Vagina (tissue), 2 donors: ENCODE data around the gene MRPL52. TPM values are rescaled to one million over a fixed set of nuclear protein-coding genes. Genes with fewer than 3 reads are reported as not detected.
"Not testable (repeated sequence)": the region's sequence is repeated elsewhere in the genome, so short reads cannot be mapped to it uniquely, and the experiment has no call there.

ENCODE experiments used
- DNase-seq, 2 donors: peaks; one replicate each; pipeline ENCODE4 v3.0.0-alpha.2; 2017; ENCODE audit errors: extremely low spot score in 2 of 2
- H3K27ac ChIP-seq: fragments of 200-600 bp; sonication (generic); one replicate; pipeline ENCODE4 v1.5.1; 2019
- H3K27me3 ChIP-seq: fragments of 200-600 bp; sonication (generic); one replicate; pipeline ENCODE4 v1.5.1; 2019
- H3K36me3 ChIP-seq, 2 donors: fragments of 200-600 bp; sonication (generic); one replicate each; pipeline ENCODE4 v1.5.1; 2017 to 2019
- H3K4me1 ChIP-seq: fragments of 200-600 bp; sonication (generic); one replicate; pipeline ENCODE4 v1.5.1; 2019
- H3K4me3 ChIP-seq, 2 donors: fragments of 200-600 bp; sonication (generic); 1 replicate in 1 of 2; 2 replicates in 1 of 2; pipeline ENCODE4 v1.5.1; 2016 to 2019
- H3K9me3 ChIP-seq: fragments of 200-600 bp; sonication (generic); one replicate; pipeline ENCODE4 v1.5.1; 2019
- CTCF ChIP-seq, 3 experiments: fragments of 450-650 bp in 2 of 3; fragments of 200-600 bp in 1 of 3; sonication (generic) in 1 of 3; IDR thresholded peaks; one replicate each; pipeline ENCODE4 v1.5.1; 2017 to 2019; ENCODE audit warnings: antibody characterized with exemption in 3 of 3, mild to moderate bottlenecking in 2 of 3, moderate library complexity in 2 of 3
- POLR2A ChIP-seq, 2 donors: fragments of 450-650 bp; IDR thresholded peaks; one replicate each; pipeline ENCODE4 v1.6.1; 2017; ENCODE audit warnings: antibody characterized with exemption in 2 of 2, mild to moderate bottlenecking in 2 of 2, moderate library complexity in 2 of 2
- POLR2AphosphoS5 ChIP-seq, 2 donors: sonication (generic); formaldehyde crosslinking; IDR thresholded peaks; one replicate each; pipeline ENCODE4 v1.9.0; 2017; ENCODE audit warnings: antibody characterized with exemption in 2 of 2, mild to moderate bottlenecking in 2 of 2, low read depth in 1 of 2; ENCODE audit not compliant: insufficient read depth in 1 of 2
- intact Hi-C: fragments of 100-400 bp; cut with DNase I; formaldehyde crosslinking; loops from one replicate; pipeline ENCODE4 v1.15.1; 2023
- total RNA-seq: library from RNA; depleted of rRNA; stranded (reverse); fragments of >200 nt; gene quantifications from one replicate; pipeline ENCODE4 v1.2.3, GENCODE V29; 2016

MRPL52 gene
- total RNA-seq, 1 donor from 2014 or later, result 68.0 TPM

- H3K4me1 ChIP-seq, result no peaks in the 10 kb centered on the region
- intact Hi-C loops, result no loop called here
- no peak overlapping the region for H3K4me3 ChIP-seq
- H3K36me3 ChIP-seq, result no peaks in the 10 kb centered on the region
- no peak overlapping the region for H3K27ac ChIP-seq
- TF ChIP-seq CTCF (IDR thresholded peaks at IDR 0.05), result no peak
- no peak for TF ChIP-seq POLR2A (IDR thresholded peaks at IDR 0.05)
- TF ChIP-seq POLR2AphosphoS5 (IDR thresholded peaks at IDR 0.05; ENCODE audit: insufficient read depth in 1 of 2, low read depth in 1 of 2), result no peak
- H3K27me3 ChIP-seq, result no peaks in the 10 kb centered on the region
- no peaks in the 10 kb centered on the region for H3K9me3 ChIP-seq
- DNase-seq, result no peak
These were observed 26.6 kb upstream of the MRPL52 start for GRCh38 chr14:22802860-22803686.

GRCh38 chr14:22803687-22803974, 26.1 kb upstream of the MRPL52 start:
- intact Hi-C loops, result no loop called here
- no peaks in the 10 kb centered on the region for H3K9me3 ChIP-seq
- no peak for DNase-seq
- no peaks in the 10 kb centered on the region for H3K4me1 ChIP-seq
- H3K27me3 ChIP-seq, result no peaks in the 10 kb centered on the region
- H3K27ac ChIP-seq, result no peak overlapping the region
- no peak for TF ChIP-seq CTCF (IDR thresholded peaks at IDR 0.05)
- TF ChIP-seq POLR2AphosphoS5 (IDR thresholded peaks at IDR 0.05; ENCODE audit: insufficient read depth in 1 of 2, low read depth in 1 of 2), result no peak
- TF ChIP-seq POLR2A (IDR thresholded peaks at IDR 0.05), result no peak
- no peaks in the 10 kb centered on the region for H3K36me3 ChIP-seq
- H3K4me3 ChIP-seq, result no peak overlapping the region

GRCh38 chr14:22805235-22805634, 24.5 kb upstream of the MRPL52 start:
- H3K36me3 ChIP-seq, H3K9me3 ChIP-seq, intact Hi-C loops, DNase-seq, H3K27ac ChIP-seq, H3K4me3 ChIP-seq, H3K27me3 ChIP-seq, H3K4me1 ChIP-seq: not testable (repeated sequence)

GRCh38 chr14:22807432-22808087, 22.1 kb upstream of the MRPL52 start:
- no peak for TF ChIP-seq POLR2AphosphoS5 (IDR thresholded peaks at IDR 0.05; ENCODE audit: insufficient read depth in 1 of 2, low read depth in 1 of 2)
- TF ChIP-seq POLR2A (IDR thresholded peaks at IDR 0.05), result no peak
- TF ChIP-seq CTCF (IDR thresholded peaks at IDR 0.05), result no peak
- no peaks in the 10 kb centered on the region for H3K36me3 ChIP-seq
- no peaks in the 10 kb centered on the region for H3K4me1 ChIP-seq
- H3K4me3 ChIP-seq, result no peak overlapping the region
- H3K9me3 ChIP-seq, result no peaks in the 10 kb centered on the region
- no peak overlapping the region for H3K27ac ChIP-seq
- no peak for DNase-seq
- intact Hi-C loops, result no loop called here
- no peaks in the 10 kb centered on the region for H3K27me3 ChIP-seq

- no peak for DNase-seq
- Histone ChIP-seq H3K4me1 (no peaks in the 10 kb centered on the region), H3K27me3 (no peaks in the 10 kb centered on the region), H3K36me3 (no peaks in the 10 kb centered on the region), H3K4me3 (no peak overlapping the region), H3K27ac (no peak overlapping the region), H3K9me3 (no peaks in the 10 kb centered on the region)
- intact Hi-C loops, result no loop called here
- TF ChIP-seq POLR2AphosphoS5 (IDR thresholded peaks at IDR 0.05; ENCODE audit: insufficient read depth in 1 of 2, low read depth in 1 of 2), result no peak
- no peak for TF ChIP-seq POLR2A (IDR thresholded peaks at IDR 0.05)
- no peak for TF ChIP-seq CTCF (IDR thresholded peaks at IDR 0.05)
These were observed 21.1 kb upstream of the MRPL52 start for GRCh38 chr14:22808388-22809209.
